Raji (cell line): ENCODE data around the gene DAPL1.

Experiments used
- POLR2A ChIP-seq: IDR thresholded peaks from 2 replicates; pipeline ENCODE4 v1.6.1; 2011; ENCODE audit warnings: low read depth, low read length, control low read depth; ENCODE audit not compliant: insufficient read depth

DAPL1 gene

DNA sequence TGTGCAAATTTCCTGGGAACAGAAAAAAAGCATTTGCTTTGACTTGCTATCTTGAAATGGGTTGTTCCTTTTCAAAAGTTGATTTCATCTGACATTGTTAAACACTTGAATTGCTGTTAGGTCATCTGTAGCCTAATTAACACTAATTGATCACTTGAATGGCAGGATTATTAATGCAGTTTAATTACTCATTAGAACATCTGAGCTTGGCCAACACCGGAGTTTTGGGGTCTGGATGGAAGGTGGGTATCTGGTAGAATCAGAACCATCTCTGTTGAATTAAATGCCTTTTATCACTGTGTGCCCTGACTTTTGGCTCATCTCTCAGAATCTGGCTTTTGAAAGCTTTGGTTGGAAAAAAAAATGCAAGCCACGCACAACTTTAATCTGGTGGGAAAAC, 8.4 kb downstream of the DAPL1 start:
- TF ChIP-seq POLR2A: no peak

GRCh38 chr2:158805255-158805654, 10.1 kb downstream of the DAPL1 start:
- no peak for TF ChIP-seq POLR2A

DNA sequence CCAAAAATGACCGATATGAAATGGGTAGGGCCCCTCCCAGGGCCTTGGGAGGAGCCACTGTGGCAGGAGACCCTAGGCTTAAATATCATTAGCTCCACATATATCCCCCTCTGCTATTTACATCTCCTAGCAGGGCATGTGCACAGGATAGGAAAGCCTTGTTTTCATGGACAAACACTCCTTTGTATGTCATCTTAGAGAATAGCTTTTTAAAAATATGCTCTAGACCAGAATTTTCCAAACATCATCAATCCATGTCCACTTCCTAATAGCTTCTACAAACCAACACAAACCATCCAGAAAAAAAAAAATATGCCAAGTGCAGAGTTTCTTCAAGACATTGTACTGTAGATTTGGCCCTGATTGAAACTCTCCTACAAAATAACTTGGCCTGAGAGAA, 10.8 kb downstream of the DAPL1 start:
- TF ChIP-seq POLR2A: no peak

DNA sequence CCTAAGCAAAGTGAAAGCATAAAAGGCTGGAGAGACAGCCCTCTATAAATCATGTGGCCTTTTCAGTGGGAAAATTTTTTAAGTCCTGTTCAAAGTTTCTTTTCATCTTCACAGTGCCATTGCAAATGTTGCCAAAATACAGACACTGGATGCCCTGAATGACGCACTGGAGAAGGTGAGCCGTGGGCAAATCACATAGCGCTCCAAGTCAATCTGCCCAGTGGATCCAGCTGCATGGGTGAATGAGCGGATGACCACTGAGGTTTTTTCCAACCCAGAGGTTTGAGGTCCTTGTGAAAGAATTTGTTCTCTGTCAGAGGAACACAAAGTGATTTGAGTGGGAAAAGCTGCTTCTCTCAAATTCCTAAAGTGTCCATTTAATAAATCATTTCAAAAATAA, 11.8 kb downstream of the DAPL1 start:
- no peak for TF ChIP-seq POLR2A

GRCh38 chr2:158808426-158808825, 13.3 kb downstream of the DAPL1 start:
- TF ChIP-seq POLR2A: no peak

- TF ChIP-seq POLR2A: no peak
These were observed 14.7 kb downstream of the DAPL1 start for GRCh38 chr2:158809816-158810215.

DNA sequence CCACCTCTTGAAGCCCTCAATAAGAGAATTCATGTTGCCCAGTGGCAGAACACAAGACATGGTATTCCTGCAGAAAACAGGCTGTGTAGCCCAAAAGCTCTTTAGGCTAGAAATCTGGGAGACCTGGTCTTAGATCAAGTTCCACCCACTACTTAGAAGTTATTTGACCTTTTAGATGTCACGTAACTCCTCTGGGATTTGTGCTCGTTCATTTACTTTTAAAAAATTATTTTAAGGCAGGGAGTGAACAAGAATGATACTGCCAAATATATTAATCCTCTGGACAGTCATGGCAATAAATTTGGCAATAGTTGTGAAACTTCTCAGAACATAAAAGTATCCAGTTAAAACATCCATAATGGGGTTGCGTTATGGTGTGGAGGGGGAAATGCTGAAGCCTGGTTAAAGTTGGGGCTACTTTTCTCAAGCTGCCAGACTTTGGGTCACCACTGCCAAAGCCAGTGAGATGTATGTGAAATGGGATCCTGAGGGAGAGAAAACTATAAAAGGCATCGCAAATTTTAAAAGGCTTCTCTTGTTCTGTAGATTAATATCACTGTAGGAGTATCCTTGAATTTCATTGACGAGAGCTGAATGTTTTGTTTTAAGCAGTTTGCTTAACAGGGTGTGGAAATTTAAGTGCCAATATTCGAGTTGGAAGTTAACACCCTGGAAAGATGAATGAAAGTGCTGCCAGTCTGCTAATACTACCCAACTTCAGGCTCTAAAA, 15.8 kb downstream of the DAPL1 start:
- TF ChIP-seq POLR2A: no peak

DNA sequence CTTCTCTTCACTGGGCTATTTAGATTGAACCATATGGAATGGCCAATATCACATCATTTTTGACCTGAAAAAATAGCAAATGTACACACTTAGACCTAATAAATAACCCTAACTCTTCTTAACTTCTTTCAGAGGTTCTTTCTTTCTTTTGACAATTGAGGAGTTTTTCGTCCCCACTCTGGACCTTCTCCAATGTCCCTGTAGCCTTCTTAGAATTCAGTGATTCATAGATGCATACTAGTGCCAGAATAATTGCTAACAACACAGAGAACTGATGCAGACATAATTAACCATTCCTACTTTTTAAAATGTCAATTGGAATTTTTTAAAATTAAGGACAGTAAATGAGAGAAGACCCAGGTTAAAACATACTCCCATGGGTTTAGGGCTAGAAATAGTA, 20.0 kb downstream of the DAPL1 start:
- TF ChIP-seq POLR2A: no peak

- TF ChIP-seq POLR2A: no peak
These were observed 20.5 kb downstream of the DAPL1 start for GRCh38 chr2:158815658-158816057.

GRCh38 chr2:158817588-158817987, 22.5 kb downstream of the DAPL1 start:
- TF ChIP-seq POLR2A: no peak

DNA sequence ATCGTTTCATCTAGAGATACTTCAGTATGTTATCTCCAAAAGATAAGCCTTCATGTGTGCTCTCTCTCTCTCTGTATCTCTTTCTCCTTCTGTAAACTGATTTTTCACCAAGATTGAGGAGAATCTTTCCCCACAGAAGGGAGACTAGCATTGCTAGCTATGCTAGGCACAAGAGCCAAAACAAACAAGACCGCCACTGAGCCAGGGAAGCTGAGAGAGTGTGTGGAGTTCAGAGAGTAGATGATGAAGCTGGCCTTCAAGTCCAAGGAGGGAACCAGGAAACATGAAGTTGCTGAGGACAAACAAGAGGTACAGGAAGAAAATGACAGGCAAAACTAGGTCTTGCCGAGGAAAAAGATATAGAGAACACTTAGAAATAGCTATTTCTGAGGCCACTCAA, 23.4 kb downstream of the DAPL1 start:
- TF ChIP-seq POLR2A: no peak

DNA sequence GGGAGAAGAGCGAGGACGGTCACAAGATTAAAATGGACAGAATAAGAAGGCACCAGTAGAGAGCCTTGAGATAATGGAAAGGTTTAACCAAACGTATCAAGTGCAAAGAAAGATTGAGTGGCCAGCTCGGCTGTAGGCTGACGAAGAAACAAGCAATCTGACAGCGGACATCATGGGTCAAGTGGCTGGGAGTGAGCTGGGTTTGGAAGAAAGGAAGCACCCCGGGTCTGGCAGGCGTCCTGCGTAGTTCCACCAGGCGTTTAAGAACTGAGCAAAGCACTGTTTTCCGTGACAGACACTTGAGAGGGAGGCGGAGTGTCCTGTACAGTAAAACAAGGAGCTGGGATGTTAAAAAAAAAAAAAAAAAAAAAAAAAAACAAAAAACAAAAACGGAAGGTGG, 27.1 kb downstream of the DAPL1 start:
- TF ChIP-seq POLR2A: no peak

DNA sequence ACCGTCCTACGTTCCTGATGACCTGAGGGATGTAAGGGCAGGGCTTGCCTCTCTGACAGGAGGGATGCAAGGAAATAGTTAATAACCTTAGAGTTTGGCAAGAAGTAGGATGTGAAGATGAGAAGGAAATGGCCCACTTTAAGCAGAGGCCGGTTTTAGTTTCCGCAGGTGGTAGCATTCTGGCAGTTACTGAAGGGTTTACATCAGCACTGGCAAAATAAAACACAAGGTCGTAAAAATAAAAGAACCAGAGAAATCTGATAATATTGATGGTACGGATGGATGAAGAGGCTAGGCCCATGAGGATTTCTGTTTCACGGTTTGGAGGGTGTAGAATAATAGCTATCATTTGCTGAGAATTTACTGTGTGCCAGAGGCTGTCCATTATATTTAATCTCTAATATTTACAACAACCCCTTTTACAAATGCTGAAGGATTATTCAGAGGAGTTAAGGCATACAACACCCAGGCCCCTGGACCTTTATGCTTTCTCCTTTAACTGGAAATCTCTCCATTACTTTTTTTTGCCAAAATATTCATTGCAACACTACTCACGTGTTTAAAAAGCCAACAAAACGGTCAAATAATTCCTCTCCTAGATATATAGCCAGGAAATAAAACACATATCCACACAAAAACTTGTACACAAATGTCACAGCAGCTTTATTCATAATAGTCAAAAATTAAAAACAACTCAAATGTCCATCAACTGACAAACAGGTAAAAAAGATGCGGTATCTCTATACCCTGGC, 28.5 kb downstream of the DAPL1 start:
- no peak for TF ChIP-seq POLR2A

- no peak for TF ChIP-seq POLR2A
These were observed 29.9 kb downstream of the DAPL1 start for GRCh38 chr2:158825021-158825420.

DNA sequence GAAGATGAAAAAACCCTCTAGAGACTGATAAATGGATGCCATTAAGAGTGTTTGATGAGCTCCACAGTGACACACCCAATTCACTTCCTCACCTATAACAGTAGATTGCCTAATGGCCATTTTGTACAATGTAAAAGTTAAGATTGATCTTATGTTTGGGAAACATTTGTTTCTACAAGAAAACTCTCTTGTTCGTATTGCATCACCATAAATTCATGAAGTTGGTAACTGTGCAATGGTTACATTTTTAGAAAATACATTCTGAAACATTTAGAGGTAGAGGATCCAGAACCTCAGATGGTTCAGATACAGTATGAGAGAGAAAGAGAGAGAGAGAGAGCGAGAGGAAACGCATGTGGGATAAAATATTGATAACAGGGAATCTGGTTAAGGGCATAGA, 31.8 kb downstream of the DAPL1 start:
- TF ChIP-seq POLR2A: no peak

GRCh38 chr2:158828378-158829164, 33.5 kb downstream of the DAPL1 start:
- TF ChIP-seq POLR2A: no peak
